Ovary (tissue), 3 donors: ENCODE results near the gene UBE2Q2.

Experiments
- CTCF ChIP-seq, 3 donors: fragments of 450-650 bp in 2 of 3; fragments of 200-600 bp in 1 of 3; IDR thresholded peaks; one replicate each; pipeline versions ENCODE4 v1.5.1 to v1.8.0; 2016 to 2022; ENCODE audit warnings: antibody characterized with exemption in 3 of 3, mild to moderate bottlenecking in 1 of 3
- POLR2A ChIP-seq: fragments of 450-650 bp; IDR thresholded peaks from one replicate; pipeline ENCODE4 v1.6.1; 2017; ENCODE audit warnings: antibody characterized with exemption, mild to moderate bottlenecking, moderate library complexity
- donor health status: DM: no; HTN: no; CAD: no.

- TF ChIP-seq CTCF (IDR thresholded peaks at IDR 0.05) (no peak), POLR2A (no peak)
Observed at GRCh38 chr15:75841626-75842025, 1.6 kb upstream of the UBE2Q2 start.
